A549 (cell line): Measurements from ENCODE around the gene NKD1. TPM values are rescaled to one million over a fixed set of nuclear protein-coding genes. Genes with fewer than 3 reads are reported as not detected.
"Not testable (repeated sequence)": the region's sequence is repeated elsewhere in the genome, so short reads cannot be mapped to it uniquely, and the experiment has no call there.

Experiments
- ATAC-seq, 2 experiments: fragments of 200-7000 bp in 1 of 2; fragments of >200 bp in 1 of 2; cut with Nextera tagmentation in 1 of 2; cut with Tn5 transposase in 1 of 2; 3 replicates each; pipeline versions ENCODE4 v1.8.0 to v1.9.1; 2018 to 2020; ENCODE audit warnings: mild to moderate bottlenecking in 1 of 2, moderate library complexity in 1 of 2
- CTCF ChIA-PET: fragments of 300-600 bp; sonication (Branson Sonifier 250); formaldehyde crosslinking; extraction: SDS; loops from one replicate; lab custom pipeline; 2021; ENCODE audit warnings: antibody characterized with exemption, inconsistent platforms; lab: Yijun Ruan, JAX
- POLR2A ChIA-PET: fragments of 350-600 bp; formaldehyde crosslinking; extraction: SDS; loops from one replicate; lab custom pipeline; 2021; ENCODE audit warnings: antibody characterized with exemption, inconsistent platforms; lab: Yijun Ruan, JAX
- DNase-seq, 2 experiments: peaks; one replicate each; pipeline versions ENCODE4 v3.0.0 to v3.0.0-alpha.2; 2011 to 2016; ENCODE audit warnings: low read depth in 1 of 2, low spot score in 1 of 2
- FAIRE-seq: peaks from 2 replicates; lab custom pipeline; 2011; peaks lifted over from hg19 to GRCh38; lab: Jason Lieb, UNC
- H3K27ac ChIP-seq, 2 experiments: fragments of >200 bp; sonication (Bioruptor Twin); formaldehyde crosslinking; 3 replicates each; pipeline ENCODE4 v1.5.1; 2016 to 2017
- H3K4me1 ChIP-seq: fragments of >200 bp; sonication (Bioruptor Twin); formaldehyde crosslinking; 3 replicates; pipeline ENCODE4 v1.6.1; 2016
- H3K4me2 ChIP-seq: fragments of >200 bp; sonication (Bioruptor Twin); formaldehyde crosslinking; 3 replicates; pipeline ENCODE4 v1.6.1; 2016
- H3K4me3 ChIP-seq: fragments of >200 bp; sonication (Bioruptor Twin); formaldehyde crosslinking; 3 replicates; pipeline ENCODE4 v1.5.1; 2016
- H3K9me3 ChIP-seq: fragments of >200 bp; sonication (Bioruptor Twin); formaldehyde crosslinking; 3 replicates; pipeline ENCODE4 v1.6.1; 2016
- BHLHE40 ChIP-seq: IDR thresholded peaks from 2 replicates; pipeline ENCODE4 v1.6.1; 2012; ENCODE audit warnings: low read depth, low read length, inconsistent platforms
- CBX8 ChIP-seq: fragments of 200-600 bp; sonication (generic); IDR thresholded peaks from 2 replicates; pipeline ENCODE4 v1.6.1; 2016
- CEBPB ChIP-seq, 2 experiments: fragments of >200 bp in 1 of 2; sonication (Bioruptor Twin) in 1 of 2; formaldehyde crosslinking in 1 of 2; IDR thresholded peaks; 2 replicates each; pipeline ENCODE4 v1.6.1; 2012 to 2016
- EHMT2 ChIP-seq: fragments of 200-600 bp; sonication (generic); IDR thresholded peaks from 2 replicates; pipeline ENCODE4 v1.6.1; 2016; ENCODE audit warnings: antibody characterized with exemption, low read depth, mild to moderate bottlenecking, moderate library complexity
- FOSL2 ChIP-seq, 2 experiments: fragments of 450-650 bp in 1 of 2; fragments of >200 bp in 1 of 2; sonication (Bioruptor Twin) in 1 of 2; formaldehyde crosslinking; IDR thresholded peaks; 2 replicates each; pipeline versions ENCODE4 v1.5.0 to v1.6.1; 2016 to 2020; ENCODE audit warnings: mild to moderate bottlenecking in 1 of 2, moderate library complexity in 1 of 2
- GATA3 ChIP-seq: IDR thresholded peaks from 2 replicates; pipeline ENCODE4 v1.6.1; 2012; ENCODE audit warnings: borderline replicate concordance
- HDAC2 ChIP-seq: fragments of 200-600 bp; sonication (generic); IDR thresholded peaks from 2 replicates; pipeline ENCODE4 v1.6.1; 2016
- HEYL ChIP-seq: fragments of 250-450 bp; sonication (Bioruptor Pico); IDR thresholded peaks from 2 replicates; pipeline ENCODE4 v1.8.0; 2021; ENCODE audit warnings: mild to moderate bottlenecking, moderate library complexity
- HOXB13 ChIP-seq: fragments of 250-450 bp; sonication (Bioruptor Pico); IDR thresholded peaks from 2 replicates; pipeline ENCODE4 v1.5.0; 2020; ENCODE audit warnings: low read depth, mild to moderate bottlenecking, moderate library complexity
- HOXB5 ChIP-seq: fragments of 250-450 bp; sonication (Bioruptor Pico); IDR thresholded peaks from 2 replicates; pipeline ENCODE4 v1.5.0; 2020; ENCODE audit warnings: mild to moderate bottlenecking, moderate library complexity
- JUN ChIP-seq, 2 experiments: fragments of >200 bp; sonication (Bioruptor Twin); formaldehyde crosslinking; IDR thresholded peaks; 2 replicates in 1 of 2; 3 replicates in 1 of 2; pipeline ENCODE4 v1.6.1; 2016 to 2017
- MYC ChIP-seq: IDR thresholded peaks from 2 replicates; pipeline ENCODE4 v1.6.1; 2012; ENCODE audit warnings: mild to moderate bottlenecking, inconsistent platforms, low read length, improper control_type of control experiment, borderline replicate concordance
- NR3C1 ChIP-seq: fragments of >200 bp; sonication (Bioruptor Twin); formaldehyde crosslinking; IDR thresholded peaks from 3 replicates; pipeline ENCODE4 v1.6.1; 2017
- PHF8 ChIP-seq: fragments of 200-600 bp; sonication (generic); IDR thresholded peaks from 2 replicates; pipeline ENCODE4 v1.6.1; 2016; ENCODE audit warnings: low read depth, mild to moderate bottlenecking, antibody characterized with exemption, moderate library complexity, borderline replicate concordance
- POLR2AphosphoS2 ChIP-seq: conservative IDR thresholded peaks from 2 replicates; pipeline ENCODE4 v1.6.1; 2012; ENCODE audit warnings: low read length, improper control_type of control experiment, inconsistent platforms
- RAD21 ChIP-seq, 2 experiments: fragments of >200 bp in 1 of 2; sonication (Bioruptor Twin) in 1 of 2; formaldehyde crosslinking in 1 of 2; IDR thresholded peaks in 1 of 2; conservative IDR thresholded peaks in 1 of 2; 2 replicates in 1 of 2; 3 replicates in 1 of 2; pipeline ENCODE4 v1.6.1; 2012 to 2018; ENCODE audit warnings: inconsistent platforms in 1 of 2
- RARB ChIP-seq: fragments of 250-450 bp; sonication (Bioruptor Pico); IDR thresholded peaks from 2 replicates; pipeline ENCODE4 v1.8.0; 2021; ENCODE audit warnings: mild to moderate bottlenecking, moderate library complexity
- RCOR1 ChIP-seq: fragments of 150-350 bp; IDR thresholded peaks from 2 replicates; pipeline ENCODE4 v1.6.1; 2014; ENCODE audit warnings: antibody characterized with exemption, low read length, low read depth
- RNF2 ChIP-seq: fragments of 200-600 bp; sonication (generic); IDR thresholded peaks from 2 replicates; pipeline ENCODE4 v1.6.1; 2016; ENCODE audit warnings: low read depth, mild to moderate bottlenecking, antibody characterized with exemption, moderate library complexity, borderline replicate concordance
- SMC3 ChIP-seq: fragments of >200 bp; sonication (Bioruptor Twin); formaldehyde crosslinking; IDR thresholded peaks from 3 replicates; pipeline ENCODE4 v1.6.1; 2018; ENCODE audit warnings: inconsistent platforms
- SREBF2 ChIP-seq: fragments of 450-650 bp; IDR thresholded peaks from 2 replicates; pipeline ENCODE4 v1.6.1; 2014; ENCODE audit warnings: mild to moderate bottlenecking, moderate library complexity
- TFCP2L1 ChIP-seq: fragments of 250-450 bp; sonication (Bioruptor Pico); IDR thresholded peaks from 2 replicates; pipeline ENCODE4 v1.5.0; 2021; ENCODE audit warnings: mild to moderate bottlenecking
- ZNF302 ChIP-seq: fragments of 250-450 bp; sonication (Bioruptor Pico); IDR thresholded peaks from 2 replicates; pipeline ENCODE4 v1.9.0; 2021; ENCODE audit warnings: inconsistent platforms, mild to moderate bottlenecking, moderate library complexity
- WGBS: methylation state at CpG from one replicate; pipeline ENCODE4 v1.1.6; 2017; ENCODE audit errors: missing lambda C conversion rate; 5-methylcytosine and 5-hydroxymethylcytosine counted together
- polyA plus RNA-seq, 4 experiments: library from polyadenylated mRNA; depleted of rRNA in 3 of 4; stranded (reverse); fragments of >200 nt; fragmentation: RNase III in 1 of 4; extraction: RNeasy Plus Mini Kit Qiagen cat#74134 plus additional on column Dnase treatment in 1 of 4; gene quantifications; 2 replicates in 3 of 4; 3 replicates in 1 of 4; pipeline ENCODE4 v1.2.3, GENCODE V29; 2011 to 2017
- TF ChIP-seq, protein P1 (sequence below): fragments of >200 bp; sonication (Bioruptor Twin); formaldehyde crosslinking; IDR thresholded peaks from 3 replicates; pipeline ENCODE4 v1.5.1; 2016

The NKD1 gene
- polyA plus RNA-seq, 2 of the 4 experiments (the other 2 are of a cell fraction): 0.10 to 0.19 TPM

GRCh38 chr16:50501251-50501650 lies 46.9 kb upstream of the NKD1 start:
- Histone ChIP-seq H3K9me3 (no peaks in the 10 kb centered on the region), H3K27ac (no peak overlapping the region), H3K4me2 (no peak overlapping the region), H3K4me3 (no peak overlapping the region), H3K4me1 (no peaks in the 10 kb centered on the region)
- FAIRE-seq: no peak
- WGBS: 9% methylated on average over 2 of the region's 2 CpGs
- ChIA-PET POLR2A (no interaction called here), CTCF (no interaction called here)
- no peak for TF ChIP-seq EHMT2
- no peak for TF ChIP-seq FOSL2 (IDR thresholded peaks at IDR 0.05)
- TF ChIP-seq FOSL2 (CRISPR knock-in tag; IDR thresholded peaks at IDR 0.05): no peak
- ATAC-seq: no peak
- no peak for DNase-seq

GRCh38 chr16:50501986-50502615 lies 46.1 kb upstream of the NKD1 start:
- DNase-seq (no peak), ATAC-seq (no peak), FAIRE-seq (no peak)
- no peak overlapping the region for H3K27ac ChIP-seq
- ChIA-PET CTCF (no interaction called here), POLR2A (no interaction called here)
- H3K9me3 ChIP-seq: no peaks in the 10 kb centered on the region
- TF ChIP-seq ZNF302 (CRISPR knock-in tag) (no peak), HOXB5 (CRISPR knock-in tag) (no peak), GATA3 (no peak), HEYL (CRISPR knock-in tag) (no peak), TFCP2L1 (no peak), CBX8 (no peak), SMC3 (no peak), RCOR1 (no peak), RAD21 (conservative IDR thresholded peaks at IDR 0.05 in 1 of 2, IDR thresholded peaks at IDR 0.05 in 1 of 2) (no peak), RNF2 (no peak), SREBF2 (no peak), JUN (IDR thresholded peaks at IDR 0.05) (no peak), HDAC2 (no peak), RARB (CRISPR knock-in tag) (no peak), POLR2AphosphoS2 (no peak), CEBPB (IDR thresholded peaks at IDR 0.05) (no peak), HOXB13 (CRISPR knock-in tag) (no peak), BHLHE40 (no peak)
- TF ChIP-seq, protein P1, sequence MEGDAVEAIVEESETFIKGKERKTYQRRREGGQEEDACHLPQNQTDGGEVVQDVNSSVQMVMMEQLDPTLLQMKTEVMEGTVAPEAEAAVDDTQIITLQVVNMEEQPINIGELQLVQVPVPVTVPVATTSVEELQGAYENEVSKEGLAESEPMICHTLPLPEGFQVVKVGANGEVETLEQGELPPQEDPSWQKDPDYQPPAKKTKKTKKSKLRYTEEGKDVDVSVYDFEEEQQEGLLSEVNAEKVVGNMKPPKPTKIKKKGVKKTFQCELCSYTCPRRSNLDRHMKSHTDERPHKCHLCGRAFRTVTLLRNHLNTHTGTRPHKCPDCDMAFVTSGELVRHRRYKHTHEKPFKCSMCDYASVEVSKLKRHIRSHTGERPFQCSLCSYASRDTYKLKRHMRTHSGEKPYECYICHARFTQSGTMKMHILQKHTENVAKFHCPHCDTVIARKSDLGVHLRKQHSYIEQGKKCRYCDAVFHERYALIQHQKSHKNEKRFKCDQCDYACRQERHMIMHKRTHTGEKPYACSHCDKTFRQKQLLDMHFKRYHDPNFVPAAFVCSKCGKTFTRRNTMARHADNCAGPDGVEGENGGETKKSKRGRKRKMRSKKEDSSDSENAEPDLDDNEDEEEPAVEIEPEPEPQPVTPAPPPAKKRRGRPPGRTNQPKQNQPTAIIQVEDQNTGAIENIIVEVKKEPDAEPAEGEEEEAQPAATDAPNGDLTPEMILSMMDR: no peak
- H3K4me1 ChIP-seq: no peaks in the 10 kb centered on the region
- H3K4me3 ChIP-seq: no peak overlapping the region
- 48% methylated on average over 5 of the region's 5 CpGs for WGBS
- H3K4me2 ChIP-seq: no peak overlapping the region

DNA sequence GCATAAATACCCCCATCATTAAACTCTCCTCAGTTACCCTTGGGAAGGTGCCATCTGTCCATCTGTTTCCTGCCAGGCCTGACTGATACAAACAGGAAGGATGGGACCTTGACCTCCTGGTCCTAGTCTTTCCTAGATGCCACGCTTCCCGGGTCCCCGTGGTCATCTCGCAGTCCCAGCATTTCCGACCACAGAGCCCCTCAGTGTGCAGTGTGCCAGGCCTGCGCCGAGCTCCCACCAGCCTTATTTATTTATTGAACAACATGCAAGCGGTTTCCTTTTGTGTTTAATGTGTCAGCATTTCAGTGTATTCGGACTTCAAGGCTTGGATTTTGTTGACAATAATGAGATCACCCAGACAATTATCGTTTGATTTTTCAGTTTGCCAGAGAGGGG lies 45.6 kb upstream of the NKD1 start:
- TF ChIP-seq HOXB13 (CRISPR knock-in tag) (no peak), NR3C1 (no peak), MYC (no peak), TFCP2L1 (no peak), PHF8 (no peak)
- no peaks in the 10 kb centered on the region for H3K9me3 ChIP-seq
- no peak for ATAC-seq
- CTCF ChIA-PET: no interaction called here
- no peak overlapping the region for H3K4me3 ChIP-seq
- no peak overlapping the region for H3K4me2 ChIP-seq
- 37% methylated on average over 10 of the region's 10 CpGs for WGBS
- POLR2A ChIA-PET: no interaction called here
- H3K27ac ChIP-seq: no peak overlapping the region
- DNase-seq: no peak
- no peaks in the 10 kb centered on the region for H3K4me1 ChIP-seq
- FAIRE-seq: no peak

DNA sequence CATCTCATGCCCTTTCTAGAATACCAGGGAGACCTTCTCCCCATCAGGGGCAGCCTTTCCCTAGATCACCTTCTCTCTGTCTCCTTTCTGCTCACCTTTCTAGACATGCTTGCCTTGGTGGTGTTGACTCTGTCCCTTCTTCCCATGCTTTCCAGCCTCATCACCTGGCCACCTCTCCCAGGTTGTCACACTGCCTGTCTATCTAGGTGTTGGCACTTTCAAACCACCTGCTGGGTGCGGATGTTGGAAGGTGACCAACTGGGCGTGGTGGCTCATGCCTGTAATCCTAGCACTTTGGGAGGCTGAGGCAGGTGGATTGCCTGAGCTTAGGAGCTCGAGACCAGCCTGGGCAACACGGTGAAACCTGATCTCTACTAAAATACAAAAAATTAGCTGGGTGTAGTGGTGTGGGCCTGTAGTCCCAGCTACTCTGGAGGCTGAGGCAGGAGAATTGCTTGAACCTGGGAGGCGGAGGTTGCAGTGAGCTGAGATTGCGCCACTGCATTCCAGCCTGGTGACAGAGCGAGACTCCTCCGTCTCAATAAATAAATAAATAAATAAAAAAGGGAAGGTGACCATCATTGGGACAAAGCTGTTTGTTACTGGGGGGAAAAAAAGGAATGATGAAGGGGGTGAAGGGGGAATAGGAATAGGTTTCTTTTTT lies 44.2 kb upstream of the NKD1 start:
- H3K27ac ChIP-seq, DNase-seq, H3K4me3 ChIP-seq, H3K4me2 ChIP-seq, POLR2A ChIA-PET, H3K4me1 ChIP-seq, ATAC-seq, FAIRE-seq, H3K9me3 ChIP-seq: not testable (repeated sequence)
- 54% methylated on average over 7 of the region's 8 CpGs for WGBS
- CTCF ChIA-PET: interaction anchor here (0.9 kb wide), 1 partner anchor 479 kb away, joined by 3 read pairs; the partner anchor contains the start of gene CNEP1R1
